A673 (cell line): Measurements from ENCODE around the gene CAMK2A. TPM values are rescaled to one million over a fixed set of nuclear protein-coding genes. Genes with fewer than 3 reads are reported as not detected.

Experiments
- BruUV-seq: library from RNA; stranded (reverse); fragments of 400-500 nt; replicated peaks from 2 replicates; lab custom pipeline; 2021; lab: Mats Ljungman, UMichigan
- CTCF ChIA-PET: fragments of 300-600 bp; sonication (Branson Sonifier 250); formaldehyde crosslinking; loops from one replicate; lab custom pipeline; 2022; ENCODE audit warnings: antibody characterized with exemption; lab: Charles Lee
- POLR2A ChIA-PET: fragments of 300-600 bp; sonication (Branson Sonifier 250); formaldehyde crosslinking; loops from one replicate; lab custom pipeline; 2022; ENCODE audit warnings: antibody characterized with exemption; ENCODE audit not compliant: low non-redundant PET; lab: Charles Lee
- DNase-seq: peaks from one replicate; pipeline ENCODE4 v3.0.0-alpha.2; 2015; ENCODE audit warnings: low spot score
- H3K27ac ChIP-seq: fragments of 200-600 bp; sonication (generic); 2 replicates; pipeline ENCODE4 v1.5.1; 2016; ENCODE audit warnings: mixed run types, low read depth, mild to moderate bottlenecking, mixed read lengths, antibody characterized with exemption, low read length; ENCODE audit not compliant: poor library complexity, severe bottlenecking
- H3K27me3 ChIP-seq: fragments of 200-600 bp; sonication (generic); replicated peaks from 2 replicates; pipeline ENCODE4 v1.6.1; 2017; ENCODE audit warnings: mixed run types, low read depth, mild to moderate bottlenecking, mixed read lengths, antibody characterized with exemption, low read length; ENCODE audit not compliant: insufficient read depth, poor library complexity
- H3K36me3 ChIP-seq: fragments of 200-600 bp; sonication (generic); 2 replicates; pipeline ENCODE4 v1.6.1; 2016; ENCODE audit warnings: mixed run types, mild to moderate bottlenecking, mixed read lengths, antibody characterized with exemption, low read length; ENCODE audit not compliant: insufficient read depth, poor library complexity, severe bottlenecking
- H3K4me1 ChIP-seq: fragments of 200-600 bp; sonication (generic); 2 replicates; pipeline ENCODE4 v1.6.1; 2017; ENCODE audit warnings: mixed run types, mild to moderate bottlenecking, mixed read lengths, antibody characterized with exemption, low read length; ENCODE audit not compliant: insufficient read depth, poor library complexity, severe bottlenecking
- H3K4me3 ChIP-seq: fragments of 200-600 bp; sonication (generic); 2 replicates; pipeline ENCODE4 v1.5.1; 2016; ENCODE audit warnings: low read depth, mixed run types, mild to moderate bottlenecking, mixed read lengths, low read length; ENCODE audit not compliant: poor library complexity, severe bottlenecking
- H3K9me3 ChIP-seq: fragments of 200-600 bp; sonication (generic); 2 replicates; pipeline ENCODE4 v1.6.1; 2016; ENCODE audit warnings: mixed run types, low read depth, mild to moderate bottlenecking, mixed read lengths, antibody characterized with exemption, low read length; ENCODE audit not compliant: poor library complexity, severe bottlenecking
- CTCF ChIP-seq: fragments of 300-800, 200-600 bp; sonication (generic); conservative IDR thresholded peaks from 2 replicates; pipeline ENCODE4 v1.5.1; 2017; ENCODE audit warnings: low read depth, mild to moderate bottlenecking, antibody characterized with exemption, low read length, moderate library complexity, mixed read lengths
- EZH2 ChIP-seq: fragments of 200-600 bp; sonication (generic); IDR thresholded peaks from 2 replicates; pipeline ENCODE4 v1.6.1; 2017; ENCODE audit warnings: borderline replicate concordance, low read depth, mild to moderate bottlenecking, mixed read lengths, antibody characterized with exemption, low read length; ENCODE audit not compliant: poor library complexity, severe bottlenecking
- intact Hi-C: fragments of 100-400 bp; cut with micrococcal nuclease; formaldehyde crosslinking; loops from one replicate; pipeline ENCODE4 v1.10.0; 2022; ENCODE audit not compliant: unreplicated experiment
- total RNA-seq: library from RNA; stranded (reverse); gene quantifications from 2 replicates; pipeline ENCODE4 v1.2.3, GENCODE V29; 2021

The CAMK2A gene
- total RNA-seq, 1 experiment from 2014 or later: not detected

- H3K4me1 ChIP-seq: no peaks in the 10 kb centered on the region
These were observed 114.5 kb downstream of the CAMK2A start for GRCh38 chr5:150175076-150175475.

GRCh38 chr5:150174285-150174684 is 115.3 kb downstream of the CAMK2A start:
- H3K9me3 ChIP-seq: no peaks in the 10 kb centered on the region
- H3K27ac ChIP-seq: no peak overlapping the region
- no peak for TF ChIP-seq EZH2
- no peak for TF ChIP-seq CTCF
- CTCF ChIA-PET: interaction anchor here (0.6 to 1.4 kb wide), 2 partner anchors 12 to 340 kb away, joined by 3 to 4 read pairs; no protein-coding TSS in a partner anchor
- POLR2A ChIA-PET: interaction anchor here (0.6 kb wide), 2 partner anchors 154 to 264 kb away, joined by 4 to 12 read pairs; no protein-coding TSS in a partner anchor
- H3K4me3 ChIP-seq: no peak overlapping the region
- DNase-seq: no peak
- H3K36me3 ChIP-seq: no peaks in the 10 kb centered on the region
- H3K4me1 ChIP-seq: no peaks in the 10 kb centered on the region
- H3K27me3 ChIP-seq: no peaks in the 10 kb centered on the region
- intact Hi-C loops: no loop called here
- no TSS peak for BruUV-seq

More at GRCh38 chr5:150175076-150175475, 114.5 kb downstream of the CAMK2A start:
- POLR2A ChIA-PET: interaction anchor here (0.6 kb wide), 1 partner anchor 264 kb away, joined by 4 read pairs; no protein-coding TSS in a partner anchor
- DNase-seq: no peak
- H3K27ac ChIP-seq: no peak overlapping the region
- H3K9me3 ChIP-seq: no peaks in the 10 kb centered on the region
- BruUV-seq: no TSS peak
- no peak for TF ChIP-seq CTCF
- H3K27me3 ChIP-seq: no peaks in the 10 kb centered on the region
- H3K4me3 ChIP-seq: no peak overlapping the region
- CTCF ChIA-PET: interaction anchor here (0.8 to 1.1 kb wide), 3 partner anchors 13 to 341 kb away, joined by 4 to 7 read pairs (median 4); no protein-coding TSS in a partner anchor
- intact Hi-C loops: loop anchor here (1.0 kb wide), 1 partner anchor 45 kb away; no protein-coding TSS in a partner anchor
- H3K36me3 ChIP-seq: no peaks in the 10 kb centered on the region

GRCh38 chr5:150173161-150173560 is 116.4 kb downstream of the CAMK2A start:
- BruUV-seq: no TSS peak
- no peaks in the 10 kb centered on the region for H3K9me3 ChIP-seq
- POLR2A ChIA-PET: no interaction called here
- no peaks in the 10 kb centered on the region for H3K27me3 ChIP-seq
- intact Hi-C loops: no loop called here
- no peaks in the 10 kb centered on the region for H3K4me1 ChIP-seq
- H3K4me3 ChIP-seq: no peak overlapping the region
- DNase-seq: no peak
- H3K36me3 ChIP-seq: no peaks in the 10 kb centered on the region
- CTCF ChIA-PET: interaction anchor here (0.5 to 1.4 kb wide), 2 partner anchors 11 to 1212 kb away, joined by 4 read pairs; no protein-coding TSS in a partner anchor
- H3K27ac ChIP-seq: no peak overlapping the region
- no peak for TF ChIP-seq CTCF
- TF ChIP-seq EZH2: no peak
